HepG2 (cell line): ENCODE data around the gene LMTK2. TPM values are rescaled to one million over a fixed set of nuclear protein-coding genes. Genes with fewer than 3 reads are reported as not detected.

Experiments used
- ATAC-seq: fragments of 200-7000 bp; cut with Tn5 transposase; 3 replicates; pipeline ENCODE4 v1.9.1; 2020; ENCODE audit warnings: mild to moderate bottlenecking, moderate library complexity
- BruUV-seq: library from RNA; stranded (reverse); fragments of 400-500 nt; replicated peaks from 2 replicates; lab custom pipeline; 2021; lab: Mats Ljungman, UMichigan
- CTCF ChIA-PET: fragments of 300-600 bp; formaldehyde crosslinking; extraction: SDS; loops from one replicate; lab custom pipeline; 2021; ENCODE audit warnings: low total read pairs, inconsistent platforms, low intra/inter-chr PET ratio; lab: Yijun Ruan, JAX
- POLR2A ChIA-PET: fragments of 350-600 bp; sonication (Branson Sonifier 250); formaldehyde crosslinking; loops from one replicate; lab custom pipeline; 2020; ENCODE audit warnings: antibody characterized with exemption, inconsistent platforms; lab: Yijun Ruan, JAX
- DNase-seq: peaks from one replicate; pipeline ENCODE4 v3.0.0-alpha.2; 2015; ENCODE audit warnings: low spot score
- FAIRE-seq: peaks from 3 replicates; lab custom pipeline; 2011; peaks lifted over from hg19 to GRCh38; lab: Jason Lieb, UNC
- H2AFZ ChIP-seq: one replicate; pipeline ENCODE4 v1.6.1; 2011; ENCODE audit warnings: low read length, inconsistent platforms
- H3K27ac ChIP-seq: fragments of 300-600 bp; 3 replicates; pipeline ENCODE4 v1.8.0; 2011; ENCODE audit warnings: mixed run types, mild to moderate bottlenecking, mixed read lengths, low read length, inconsistent platforms; ENCODE audit not compliant: insufficient read depth; ENCODE audit errors: extremely low read length
- H3K27me3 ChIP-seq, 2 experiments: fragments of 200-600 bp in 1 of 2; 2 replicates in 1 of 2; 3 replicates in 1 of 2; pipeline versions ENCODE4 v1.6.0 to v1.8.0; 2011; ENCODE audit warnings: low read length in 2 of 2, mild to moderate bottlenecking in 2 of 2, moderate library complexity in 2 of 2, inconsistent platforms in 1 of 2; ENCODE audit not compliant: insufficient read depth in 2 of 2, control insufficient read depth in 1 of 2
- H3K36me3 ChIP-seq, 2 experiments: fragments of 200-600 bp in 1 of 2; replicated peaks in 1 of 2; 2 replicates in 1 of 2; 3 replicates in 1 of 2; pipeline versions ENCODE4 v1.5.1 to v1.8.0; 2011; ENCODE audit warnings: low read length in 2 of 2, inconsistent platforms in 1 of 2; ENCODE audit not compliant: insufficient read depth in 2 of 2, control insufficient read depth in 1 of 2
- H3K4me1 ChIP-seq: 2 replicates; pipeline ENCODE4 v1.5.1; 2012; ENCODE audit warnings: low read length, inconsistent platforms; ENCODE audit not compliant: insufficient read depth
- H3K4me2 ChIP-seq: 2 replicates; pipeline ENCODE4 v1.6.0; 2011; ENCODE audit warnings: low read depth, low read length, inconsistent platforms
- H3K4me3 ChIP-seq, 3 experiments: fragments of 200-600 bp in 1 of 3; sonication (generic), shearing (Covaris generic) in 1 of 3; replicated peaks in 1 of 3; 2 replicates each; pipeline ENCODE4 v1.5.1; 2011 to 2016; ENCODE audit warnings: low read length in 3 of 3, inconsistent platforms in 2 of 3, low read depth in 2 of 3, mild to moderate bottlenecking in 2 of 3, control low read depth in 1 of 3, mixed read lengths in 1 of 3; ENCODE audit not compliant: insufficient read depth in 1 of 3
- H3K79me2 ChIP-seq: one replicate; pipeline ENCODE4 v1.6.1; 2011; ENCODE audit warnings: low read length, inconsistent platforms; ENCODE audit not compliant: insufficient read depth
- H3K9ac ChIP-seq: 2 replicates; pipeline ENCODE4 v1.6.0; 2011; ENCODE audit warnings: mild to moderate bottlenecking, low read depth, low read length, inconsistent platforms; ENCODE audit not compliant: insufficient read depth
- H3K9me3 ChIP-seq: 2 replicates; pipeline ENCODE4 v1.5.1; 2012; ENCODE audit warnings: mild to moderate bottlenecking, low read length
- H4K20me1 ChIP-seq: 2 replicates; pipeline ENCODE4 v1.6.0; 2011; ENCODE audit warnings: inconsistent platforms, mild to moderate bottlenecking, low read length, moderate library complexity; ENCODE audit not compliant: insufficient read depth
- HDAC6 ChIP-seq: fragments of 200-600 bp; sonication (generic); IDR thresholded peaks from 2 replicates; pipeline ENCODE4 v1.7.0; 2017; ENCODE audit warnings: mild to moderate bottlenecking, antibody characterized with exemption, low read length, low read depth
- MIER2 ChIP-seq: IDR thresholded peaks from 2 replicates; pipeline ENCODE4 v1.6.1; 2016; ENCODE audit warnings: missing biosample characterization, missing genetic modification reagents
- NAIF1 ChIP-seq: sonication (generic); formaldehyde crosslinking; IDR thresholded peaks from 2 replicates; pipeline ENCODE4 v1.5.0; 2020; ENCODE audit warnings: mild to moderate bottlenecking, missing genetic modification reagents, borderline replicate concordance
- NFE2 ChIP-seq: sonication (generic); formaldehyde crosslinking; IDR thresholded peaks from 2 replicates; pipeline ENCODE4 v1.4.0; 2020; ENCODE audit warnings: missing genetic modification reagents
- NFRKB ChIP-seq: fragments of 450-650 bp; IDR thresholded peaks from 2 replicates; pipeline ENCODE4 v1.6.1; 2017
- SMAD3 ChIP-seq: sonication (generic); formaldehyde crosslinking; IDR thresholded peaks from 2 replicates; pipeline ENCODE4 v1.4.0; 2020; ENCODE audit warnings: missing genetic modification reagents
- SNRNP70 ChIP-seq: fragments of 200-400 bp; formaldehyde crosslinking; IDR thresholded peaks from 2 replicates; pipeline ENCODE4 v1.6.1; 2017; ENCODE audit warnings: mild to moderate bottlenecking, low read depth, low read length, moderate library complexity
- TOE1 ChIP-seq: sonication (generic); formaldehyde crosslinking; IDR thresholded peaks from 2 replicates; pipeline ENCODE4 v1.4.0; 2020; ENCODE audit warnings: mild to moderate bottlenecking, missing genetic modification reagents
- ZIK1 ChIP-seq: sonication (generic); formaldehyde crosslinking; IDR thresholded peaks from 2 replicates; pipeline ENCODE4 v1.5.0; 2020; ENCODE audit warnings: mild to moderate bottlenecking, low read depth, missing genetic modification reagents, borderline replicate concordance
- ZNF660 ChIP-seq: sonication (generic); formaldehyde crosslinking; IDR thresholded peaks from 2 replicates; pipeline ENCODE4 v1.5.1; 2020; ENCODE audit warnings: mild to moderate bottlenecking, low read depth, missing genetic modification reagents, borderline replicate concordance
- ZNF746 ChIP-seq: sonication (generic); formaldehyde crosslinking; IDR thresholded peaks from 2 replicates; pipeline ENCODE4 v1.8.0; 2022; ENCODE audit warnings: mild to moderate bottlenecking, missing genetic modification reagents
- ZSCAN31 ChIP-seq: sonication (generic); formaldehyde crosslinking; IDR thresholded peaks from 2 replicates; pipeline ENCODE4 v1.5.0; 2020; ENCODE audit warnings: low read depth, mild to moderate bottlenecking, missing genetic modification reagents
- WGBS: methylation state at CpG from one replicate; pipeline ENCODE4 v1.1.6; 2017; ENCODE audit warnings: low lambda C conversion rate; 5-methylcytosine and 5-hydroxymethylcytosine counted together
- in situ Hi-C: cut with HindIII; loops from 2 replicates; pipeline ENCODE4 v1.10.0; 2017; ENCODE audit warnings: low pct_unique_long_range_greater_than_20kb; ENCODE audit not compliant: extremely low pct_ligation_motif_present
- intact Hi-C: fragments of 100-400 bp; cut with micrococcal nuclease; formaldehyde crosslinking; loops from one replicate; pipeline ENCODE4 v1.10.0; 2022; ENCODE audit not compliant: unreplicated experiment
- polyA plus RNA-seq, 8 experiments: library from polyadenylated mRNA; depleted of rRNA in 3 of 8; stranded (reverse) in 7 of 8; unstranded in 1 of 8; fragments of >200 nt; fragmentation: Illumina TruSeq in 4 of 8; extraction: Trizol in 4 of 8; gene quantifications; 2 replicates each; pipeline versions ENCODE4 v1.2.1 to v1.2.3, GENCODE V29; 2011 to 2016; ENCODE audit warnings: low read depth in 4 of 8, missing spikeins in 1 of 8, mixed read lengths in 1 of 8; ENCODE audit not compliant: insufficient read depth in 1 of 8
- total RNA-seq, 5 experiments: library from RNA; depleted of rRNA; stranded (reverse); fragments of >200 nt; fragmentation: Illumina TruSeq; extraction: Trizol; gene quantifications; 2 replicates each; pipeline ENCODE4 v1.2.3, GENCODE V29; 2016; ENCODE audit warnings: low read depth in 1 of 5
- TF ChIP-seq, protein P1 (sequence below): sonication (generic); formaldehyde crosslinking; IDR thresholded peaks from 2 replicates; pipeline ENCODE4 v1.4.0; 2020; ENCODE audit warnings: missing genetic modification reagents, borderline replicate concordance
- TF ChIP-seq, protein P2 (sequence below), 2 experiments: sonication (generic) in 1 of 2; formaldehyde crosslinking in 1 of 2; IDR thresholded peaks; 2 replicates each; pipeline versions ENCODE4 v1.4.0 to v1.6.1; 2018 to 2020; ENCODE audit warnings: missing genetic modification reagents in 2 of 2, borderline replicate concordance in 1 of 2, low read depth in 1 of 2, mild to moderate bottlenecking in 1 of 2, missing biosample characterization in 1 of 2

LMTK2 gene
- total and polyA plus RNA-seq, 2 of the 13 experiments (the other 11 are each of a cell fraction or from before 2014, with no cell fraction given), result 9.5 to 11.7 TPM

DNA sequence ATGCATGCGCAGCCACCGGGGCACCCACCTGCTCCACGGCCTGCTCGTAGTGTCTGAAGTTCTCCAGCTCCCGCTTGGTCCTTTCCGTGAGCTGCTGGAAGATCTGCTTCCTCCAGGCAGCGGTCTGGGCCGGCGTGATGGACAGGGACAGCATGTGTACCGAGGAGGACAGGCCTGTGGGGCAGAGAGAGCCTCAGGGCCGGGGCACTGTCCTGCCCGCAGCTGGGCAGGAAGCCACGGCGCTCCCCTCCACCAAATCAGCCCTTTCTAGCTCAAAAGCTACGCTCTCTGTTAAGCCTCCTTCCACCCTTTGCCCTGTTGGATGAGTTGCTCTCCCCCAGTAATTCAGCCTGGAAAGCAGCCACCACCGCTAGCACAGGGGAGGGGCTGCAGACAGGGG, 126.1 kb downstream of the LMTK2 start:
- POLR2A ChIA-PET, result no interaction called here
- Histone ChIP-seq H3K27ac (no peak overlapping the region), H2AFZ (no peak overlapping the region), H3K4me1 (peaks cover 23% of the 10 kb centered on the region), H3K9me3 (no peaks in the 10 kb centered on the region), H3K9ac (no peak overlapping the region), H3K4me3 (no peak overlapping the region), H3K79me2 (no peaks in the 10 kb centered on the region), H3K27me3 (no peaks in the 10 kb centered on the region), H3K36me3 (no peaks in the 10 kb centered on the region; a peak in 1 of 5 replicates), H3K4me2 (no peak overlapping the region), H4K20me1 (no peaks in the 10 kb centered on the region)
- 88% methylated on average over 15 of the region's 16 CpGs for WGBS
- BruUV-seq, result no TSS peak
- TF ChIP-seq ZNF660 (CRISPR knock-in tag) (no peak), ZSCAN31 (no peak), HDAC6 (no peak), ZNF746 (CRISPR knock-in tag) (no peak), MIER2 (CRISPR knock-in tag) (no peak), TOE1 (CRISPR knock-in tag) (no peak)
- CTCF ChIA-PET, result no interaction called here
- no peak for FAIRE-seq
- in situ Hi-C loops (no loop called here), intact Hi-C loops (no loop called here)
- DNase-seq, result no peak
- ATAC-seq, result no peak

DNA sequence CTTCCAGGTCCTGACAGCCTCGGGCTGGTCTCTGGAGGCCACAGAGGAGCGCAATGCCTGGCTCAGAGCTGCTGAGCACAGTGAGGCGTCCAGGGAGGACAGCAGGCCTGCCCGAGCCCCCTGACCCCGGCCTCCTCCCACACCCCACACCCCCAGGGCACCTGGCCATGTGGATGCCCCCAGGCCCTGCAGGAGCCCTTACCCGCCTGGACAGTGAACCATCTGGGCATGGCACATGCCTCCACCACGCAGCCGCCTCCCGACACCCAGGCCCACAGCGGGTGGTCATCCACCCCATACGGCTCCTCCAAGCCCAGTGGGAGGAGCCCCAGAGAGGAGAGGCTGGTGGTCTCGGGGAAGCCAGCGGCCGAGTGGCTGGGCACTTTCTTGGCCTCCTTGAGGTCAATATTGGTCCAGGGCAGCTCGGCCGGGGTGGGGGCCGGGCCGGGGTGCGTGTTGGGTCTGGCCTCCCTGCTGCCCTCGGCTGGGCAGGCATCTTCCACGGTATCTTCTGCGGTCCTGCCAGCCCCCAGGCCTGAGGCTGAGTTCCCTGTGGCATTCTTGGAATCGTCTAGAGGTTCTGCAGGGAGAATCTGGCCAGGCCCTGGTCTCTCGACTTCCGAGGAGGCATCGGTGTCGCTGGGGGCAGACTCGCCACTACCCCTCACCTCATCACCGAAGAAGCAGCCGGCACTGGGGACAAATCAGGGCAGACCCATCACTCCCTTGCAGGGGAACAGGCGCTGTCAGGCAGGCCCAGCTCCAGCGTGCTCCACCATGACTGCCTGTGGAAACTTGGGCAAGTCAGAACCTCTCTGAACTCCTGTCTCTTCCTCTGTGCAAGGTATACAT, 126.8 kb downstream of the LMTK2 start:
- Histone ChIP-seq H4K20me1 (no peaks in the 10 kb centered on the region), H3K79me2 (no peaks in the 10 kb centered on the region), H3K9me3 (no peaks in the 10 kb centered on the region), H3K27ac (no peak overlapping the region), H3K4me3 (no peak overlapping the region), H3K4me1 (peaks cover 17% of the 10 kb centered on the region), H3K4me2 (no peak overlapping the region), H2AFZ (no peak overlapping the region), H3K36me3 (no peaks in the 10 kb centered on the region; a peak in 2 of 5 replicates), H3K27me3 (no peaks in the 10 kb centered on the region), H3K9ac (no peak overlapping the region)
- WGBS, result 93% methylated on average over 16 of the region's 32 CpGs
- in situ Hi-C loops, result no loop called here
- intact Hi-C loops, result no loop called here
- POLR2A ChIA-PET, result no interaction called here
- no peak for FAIRE-seq
- no peak for DNase-seq
- no TSS peak for BruUV-seq
- CTCF ChIA-PET, result no interaction called here
- no peak for ATAC-seq
- TF ChIP-seq ZIK1 (CRISPR knock-in tag), result no peak
- no peak for TF ChIP-seq SMAD3 (CRISPR knock-in tag)
- TF ChIP-seq, protein P1, sequence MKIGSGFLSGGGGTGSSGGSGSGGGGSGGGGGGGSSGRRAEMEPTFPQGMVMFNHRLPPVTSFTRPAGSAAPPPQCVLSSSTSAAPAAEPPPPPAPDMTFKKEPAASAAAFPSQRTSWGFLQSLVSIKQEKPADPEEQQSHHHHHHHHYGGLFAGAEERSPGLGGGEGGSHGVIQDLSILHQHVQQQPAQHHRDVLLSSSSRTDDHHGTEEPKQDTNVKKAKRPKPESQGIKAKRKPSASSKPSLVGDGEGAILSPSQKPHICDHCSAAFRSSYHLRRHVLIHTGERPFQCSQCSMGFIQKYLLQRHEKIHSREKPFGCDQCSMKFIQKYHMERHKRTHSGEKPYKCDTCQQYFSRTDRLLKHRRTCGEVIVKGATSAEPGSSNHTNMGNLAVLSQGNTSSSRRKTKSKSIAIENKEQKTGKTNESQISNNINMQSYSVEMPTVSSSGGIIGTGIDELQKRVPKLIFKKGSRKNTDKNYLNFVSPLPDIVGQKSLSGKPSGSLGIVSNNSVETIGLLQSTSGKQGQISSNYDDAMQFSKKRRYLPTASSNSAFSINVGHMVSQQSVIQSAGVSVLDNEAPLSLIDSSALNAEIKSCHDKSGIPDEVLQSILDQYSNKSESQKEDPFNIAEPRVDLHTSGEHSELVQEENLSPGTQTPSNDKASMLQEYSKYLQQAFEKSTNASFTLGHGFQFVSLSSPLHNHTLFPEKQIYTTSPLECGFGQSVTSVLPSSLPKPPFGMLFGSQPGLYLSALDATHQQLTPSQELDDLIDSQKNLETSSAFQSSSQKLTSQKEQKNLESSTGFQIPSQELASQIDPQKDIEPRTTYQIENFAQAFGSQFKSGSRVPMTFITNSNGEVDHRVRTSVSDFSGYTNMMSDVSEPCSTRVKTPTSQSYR (CRISPR knock-in tag), result no peak
- TF ChIP-seq NAIF1, result no peak
- TF ChIP-seq, protein P2, sequence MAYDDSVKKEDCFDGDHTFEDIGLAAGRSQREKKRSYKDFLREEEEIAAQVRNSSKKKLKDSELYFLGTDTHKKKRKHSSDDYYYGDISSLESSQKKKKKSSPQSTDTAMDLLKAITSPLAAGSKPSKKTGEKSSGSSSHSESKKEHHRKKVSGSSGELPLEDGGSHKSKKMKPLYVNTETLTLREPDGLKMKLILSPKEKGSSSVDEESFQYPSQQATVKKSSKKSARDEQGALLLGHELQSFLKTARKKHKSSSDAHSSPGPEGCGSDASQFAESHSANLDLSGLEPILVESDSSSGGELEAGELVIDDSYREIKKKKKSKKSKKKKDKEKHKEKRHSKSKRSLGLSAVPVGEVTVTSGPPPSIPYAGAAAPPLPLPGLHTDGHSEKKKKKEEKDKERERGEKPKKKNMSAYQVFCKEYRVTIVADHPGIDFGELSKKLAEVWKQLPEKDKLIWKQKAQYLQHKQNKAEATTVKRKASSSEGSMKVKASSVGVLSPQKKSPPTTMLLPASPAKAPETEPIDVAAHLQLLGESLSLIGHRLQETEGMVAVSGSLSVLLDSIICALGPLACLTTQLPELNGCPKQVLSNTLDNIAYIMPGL (CRISPR knock-in tag; IDR thresholded peaks at IDR 0.05; ENCODE audit: borderline replicate concordance in 1 of 2, low read depth in 1 of 2), result no peak
- no peak for TF ChIP-seq SNRNP70
- TF ChIP-seq NFE2 (CRISPR knock-in tag), result no peak
- no peak for TF ChIP-seq NFRKB
